Common myeloid progenitor, CD34-positive (primary cell): ENCODE data around the gene TARBP2.

ENCODE experiments used
- CTCF ChIA-PET: fragments of 350-600 bp; sonication (Branson Sonifier 250); formaldehyde crosslinking; loops from one replicate; lab custom pipeline; 2021; ENCODE audit warnings: antibody characterized with exemption; lab: Charles Lee
- POLR2A ChIA-PET: fragments of 350-600 bp; sonication (Branson Sonifier 250); formaldehyde crosslinking; loops from one replicate; lab custom pipeline; 2021; ENCODE audit warnings: antibody characterized with exemption; lab: Charles Lee
- DNase-seq, 3 donors: peaks; one replicate each; pipeline versions ENCODE4 v3.0.0 to v3.0.0-alpha.2; 2013
- H3K27ac ChIP-seq, 2 experiments: 1 replicate in 1 of 2; 2 replicates in 1 of 2; pipeline ENCODE4 v1.7.0; 2013; ENCODE audit warnings: inconsistent platforms in 2 of 2, low read length in 2 of 2, mild to moderate bottlenecking in 2 of 2, low read depth in 1 of 2, moderate library complexity in 1 of 2; ENCODE audit not compliant: severe bottlenecking in 2 of 2, insufficient read depth in 1 of 2, poor library complexity in 1 of 2
- H3K27me3 ChIP-seq, 5 experiments: replicated peaks in 2 of 5; 1 replicate in 3 of 5; 2 replicates in 2 of 5; pipeline versions ENCODE4 v1.6.1 to v1.7.0; 2013; ENCODE audit warnings: low read length in 4 of 5, mild to moderate bottlenecking in 2 of 5, moderate library complexity in 2 of 5, inconsistent platforms in 1 of 5; ENCODE audit not compliant: insufficient read depth in 5 of 5, control insufficient read depth in 4 of 5
- H3K36me3 ChIP-seq, 4 experiments: 1 replicate in 2 of 4; 2 replicates in 2 of 4; pipeline versions ENCODE4 v1.6.1 to v1.7.0; 2013; ENCODE audit warnings: low read length in 3 of 4, control low read depth in 1 of 4, mild to moderate bottlenecking in 1 of 4; ENCODE audit not compliant: control insufficient read depth in 4 of 4, insufficient read depth in 4 of 4
- H3K4me1 ChIP-seq, 4 experiments: 1 replicate in 3 of 4; 2 replicates in 1 of 4; pipeline versions ENCODE4 v1.6.1 to v1.7.1; 2013; ENCODE audit warnings: low read length in 3 of 4, mild to moderate bottlenecking in 3 of 4, control low read depth in 1 of 4, inconsistent platforms in 1 of 4, moderate library complexity in 1 of 4; ENCODE audit not compliant: control insufficient read depth in 4 of 4, insufficient read depth in 4 of 4; ENCODE audit errors: control extremely low read depth in 1 of 4
- H3K4me3 ChIP-seq, 7 experiments: 1 replicate in 4 of 7; 2 replicates in 3 of 7; pipeline versions ENCODE4 v1.5.1 to v1.7.0; 2013; ENCODE audit warnings: mild to moderate bottlenecking in 7 of 7, low read length in 6 of 7, moderate library complexity in 6 of 7, inconsistent platforms in 2 of 7, low read depth in 2 of 7, control low read depth in 1 of 7; ENCODE audit not compliant: insufficient read depth in 4 of 7, control insufficient read depth in 1 of 7; ENCODE audit errors: extremely low read depth in 1 of 7
- H3K9me3 ChIP-seq, 5 experiments: 1 replicate in 4 of 5; 2 replicates in 1 of 5; pipeline versions ENCODE4 v1.6.1 to v1.7.1; 2013; ENCODE audit warnings: low read length in 4 of 5, mild to moderate bottlenecking in 2 of 5, inconsistent platforms in 1 of 5, low read depth in 1 of 5, moderate library complexity in 1 of 5; ENCODE audit not compliant: control insufficient read depth in 4 of 5, insufficient read depth in 2 of 5; ENCODE audit errors: control extremely low read depth in 1 of 5
- WGBS: methylation state at CpG from one replicate; pipeline ENCODE4 v1.1.5; 2013; ENCODE audit not compliant: insufficient coverage; 5-methylcytosine and 5-hydroxymethylcytosine counted together

TARBP2 gene

DNA sequence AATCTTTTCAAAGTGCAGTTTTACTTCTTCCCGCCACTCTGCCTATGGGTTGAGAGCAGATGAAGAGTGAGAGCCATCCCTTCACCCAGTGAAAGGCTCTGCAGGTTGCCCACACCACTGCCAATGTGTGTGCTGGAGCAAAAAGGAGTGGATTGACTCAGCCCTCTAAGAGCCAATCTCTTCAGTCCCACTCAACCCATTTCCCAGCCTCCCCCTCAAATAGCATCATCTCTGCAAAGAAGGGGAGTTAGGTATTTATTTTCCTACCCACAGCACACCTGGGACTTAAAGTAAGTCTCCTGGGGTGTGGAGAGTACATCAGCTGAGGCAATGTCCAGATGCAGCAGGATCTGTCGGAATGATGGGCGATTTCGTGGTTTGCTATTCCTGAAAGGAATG lies 17.1 kb upstream of the TARBP2 start:
- Histone ChIP-seq H3K9me3 (no peaks in the 10 kb centered on the region), H3K27me3 (no peaks in the 10 kb centered on the region), H3K4me1 (peaks cover 0 to 2% (median 0%) of the 10 kb centered on the region in 4 experiments), H3K36me3 (peaks cover 15 to 85% (median 57%) of the 10 kb centered on the region in 4 experiments), H3K27ac (no peak overlapping the region), H3K4me3 (no peak overlapping the region)
- DNase-seq, result no peak
- WGBS, result 97% methylated on average over 3 of the region's 4 CpGs
- ChIA-PET CTCF (interaction anchor here (0.9 to 3.1 kb wide), 7 partner anchors 8 to 150 kb away, joined by 3 to 23 read pairs (median 3); partner anchors contain the start of genes NPFF and TARBP2), POLR2A (interaction anchor here (1.2 to 2.5 kb wide), 2 partner anchors 10 to 17 kb away, joined by 7 to 9 read pairs; partner anchors contain the start of gene TARBP2)

- no peak overlapping the region for H3K4me3 ChIP-seq
- H3K4me1 ChIP-seq, result peaks cover 0 to 2% (median 0%) of the 10 kb centered on the region in 4 experiments
- no peaks in the 10 kb centered on the region for H3K9me3 ChIP-seq
- no peaks in the 10 kb centered on the region for H3K27me3 ChIP-seq
- ChIA-PET POLR2A (interaction anchor here (1.0 kb wide), 1 partner anchor 15 kb away, joined by 3 read pairs; no protein-coding TSS in a partner anchor), CTCF (interaction anchor here (1.6 kb wide), 1 partner anchor 10 kb away, joined by 9 read pairs; no protein-coding TSS in a partner anchor)
- H3K36me3 ChIP-seq, result peaks cover 11 to 76% (median 52%) of the 10 kb centered on the region in 4 experiments
- no peak overlapping the region for H3K27ac ChIP-seq
- WGBS, result 93% methylated on average over 8 of the region's 10 CpGs
- no peak for DNase-seq
These were observed 16.2 kb upstream of the TARBP2 start for GRCh38 chr12:53484686-53485575.

DNA sequence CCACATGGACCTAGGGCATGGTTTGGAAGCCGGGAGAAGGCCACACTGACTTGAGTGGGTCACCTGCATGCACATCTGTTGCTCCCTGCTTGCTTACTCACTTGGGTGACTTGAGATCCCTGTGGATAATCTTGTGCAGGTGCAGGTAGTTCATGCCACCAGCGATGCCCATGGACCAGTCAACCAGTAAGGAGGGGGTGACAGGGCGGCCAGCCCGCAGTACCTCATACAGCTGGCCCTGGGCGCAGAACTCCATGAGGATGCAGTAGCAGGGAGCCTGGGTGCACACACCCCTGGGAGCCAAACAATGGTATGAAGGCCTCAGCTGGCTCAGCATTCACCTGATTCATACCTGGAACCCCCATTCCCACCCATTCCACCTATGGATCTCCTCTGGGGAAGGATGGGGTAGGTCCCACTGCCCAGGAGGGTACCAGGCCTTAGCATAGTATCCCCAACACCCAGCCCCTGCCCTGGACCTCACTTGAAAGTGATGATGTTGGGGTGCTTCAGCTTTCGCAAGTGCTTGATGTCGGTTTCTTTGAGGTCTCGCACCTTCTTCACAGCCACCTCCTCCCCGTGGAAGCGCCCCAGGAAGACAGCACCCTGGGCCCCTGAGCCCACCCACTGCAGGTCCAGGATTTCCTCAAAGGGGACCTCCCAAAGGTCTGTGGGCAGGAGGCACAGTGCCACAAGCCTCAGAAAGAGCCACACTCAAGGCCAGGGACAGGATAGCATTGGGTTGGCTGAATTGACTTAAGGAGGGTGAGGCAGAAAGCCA lies 14.9 kb upstream of the TARBP2 start:
- peaks cover 8 to 64% (median 45%) of the 10 kb centered on the region in 4 experiments for H3K36me3 ChIP-seq

GRCh38 chr12:53486736-53487487 lies 14.2 kb upstream of the TARBP2 start:
- no peak for DNase-seq
- H3K4me3 ChIP-seq, result no peak overlapping the region
- H3K4me1 ChIP-seq, result peaks cover 0 to 3% (median under 1%) of the 10 kb centered on the region in 4 experiments
- no peaks in the 10 kb centered on the region for H3K9me3 ChIP-seq
- ChIA-PET CTCF (interaction anchor here (1.1 to 1.8 kb wide), 2 partner anchors 13 to 22 kb away, joined by 3 to 6 read pairs; no protein-coding TSS in a partner anchor), POLR2A (interaction anchor here (1.0 kb wide), 1 partner anchor 14 kb away, joined by 3 read pairs; the partner anchor contains the start of gene TARBP2)
- peaks cover 8 to 57% (median 42%) of the 10 kb centered on the region in 4 experiments for H3K36me3 ChIP-seq
- no peak overlapping the region for H3K27ac ChIP-seq
- 96% methylated on average over 15 of the region's 17 CpGs for WGBS
- no peaks in the 10 kb centered on the region for H3K27me3 ChIP-seq

More for the DNA sequence above, 14.9 kb upstream of the TARBP2 start:
- no peaks in the 10 kb centered on the region for H3K27me3 ChIP-seq
- H3K4me3 ChIP-seq, result no peak overlapping the region
- H3K9me3 ChIP-seq, result no peaks in the 10 kb centered on the region
- POLR2A ChIA-PET, result interaction anchor here (1.0 kb wide), 1 partner anchor 15 kb away, joined by 3 read pairs; the partner anchor contains the start of gene TARBP2
- no peak for DNase-seq
- CTCF ChIA-PET, result interaction anchor here (1.1 to 1.8 kb wide), 2 partner anchors 12 to 23 kb away, joined by 3 to 6 read pairs; no protein-coding TSS in a partner anchor
- peak overlapping the region in 1 of 2 experiments; percentile 32 for H3K27ac ChIP-seq
- 96% methylated on average over 8 of the region's 10 CpGs for WGBS
- H3K4me1 ChIP-seq, result peaks cover 0 to 2% (median 0%) of the 10 kb centered on the region in 4 experiments

GRCh38 chr12:53489242-53489864 lies 11.7 kb upstream of the TARBP2 start:
- CTCF ChIA-PET, result interaction anchor here (0.7 to 4.0 kb wide), 7 partner anchors 11 to 137 kb away, joined by 3 to 26 read pairs (median 6); partner anchors contain the start of gene TARBP2
- no peaks in the 10 kb centered on the region for H3K27me3 ChIP-seq
- H3K36me3 ChIP-seq, result peaks cover 5 to 33% (median 25%) of the 10 kb centered on the region in 4 experiments
- H3K27ac ChIP-seq, result no peak overlapping the region
- H3K4me3 ChIP-seq, result no peak overlapping the region
- no peaks in the 10 kb centered on the region for H3K9me3 ChIP-seq
- peaks cover 6 to 24% (median 21%) of the 10 kb centered on the region in 4 experiments for H3K4me1 ChIP-seq
- POLR2A ChIA-PET, result interaction anchor here (2.1 kb wide), 1 partner anchor 12 kb away, joined by 6 read pairs; the partner anchor contains the start of gene TARBP2
- DNase-seq, result no peak
- 100% methylated on average over 2 of the region's 5 CpGs for WGBS
